ENCODE measurements around the gene PITPNC1. TPM values are rescaled to one million over a fixed set of nuclear protein-coding genes. Genes with fewer than 3 reads are reported as not detected.
A peak's percentile ranks its signal among the peaks of the same experiment; 100 is the strongest.
"Not testable (repeated sequence)": the region's sequence is repeated elsewhere in the genome, so short reads cannot be mapped to it uniquely, and the experiment has no call there.

PITPNC1 gene
- total RNA-seq, 1 experiment from 2014 or later: 10.4 TPM

GRCh38 chr17:67576471-67577115 is 199.5 kb downstream of the PITPNC1 start:
- no peak for DNase-seq (ENCODE audit: low read depth)

GRCh38 chr17:67577429-67578141 is 200.5 kb downstream of the PITPNC1 start:
- no peak for DNase-seq (ENCODE audit: low read depth)

GRCh38 chr17:67578142-67578457 is 201.0 kb downstream of the PITPNC1 start:
- DNase-seq (ENCODE audit: low read depth): no peak

GRCh38 chr17:67578679-67579405 is 201.8 kb downstream of the PITPNC1 start:
- not testable (repeated sequence) for DNase-seq (ENCODE audit: low read depth)

GRCh38 chr17:67582673-67583081 is 205.6 kb downstream of the PITPNC1 start:
- DNase-seq (ENCODE audit: low read depth): no peak

GRCh38 chr17:67585077-67585602 is 208.1 kb downstream of the PITPNC1 start:
- DNase-seq (ENCODE audit: low read depth): no peak

- DNase-seq (ENCODE audit: low read depth): no peak
These were observed 211.2 kb downstream of the PITPNC1 start for GRCh38 chr17:67588326-67588725.

- no peak for DNase-seq (ENCODE audit: low read depth)
These were observed 217.2 kb downstream of the PITPNC1 start for GRCh38 chr17:67594115-67594880.

- DNase-seq (ENCODE audit: low read depth): no peak
These were observed 223.3 kb downstream of the PITPNC1 start for GRCh38 chr17:67600408-67600807.

- peak; percentile 18 for DNase-seq (ENCODE audit: low read depth)
These were observed 224.8 kb downstream of the PITPNC1 start for GRCh38 chr17:67601897-67602296.

GRCh38 chr17:67602444-67602843 is 225.4 kb downstream of the PITPNC1 start:
- DNase-seq (ENCODE audit: low read depth): no peak

GRCh38 chr17:67602974-67603373 is 225.9 kb downstream of the PITPNC1 start:
- peak; percentile 35 for DNase-seq (ENCODE audit: low read depth)

- no peak for DNase-seq (ENCODE audit: low read depth)
These were observed 228.3 kb downstream of the PITPNC1 start for GRCh38 chr17:67605256-67605912.

- DNase-seq (ENCODE audit: low read depth): no peak
These were observed 229.4 kb downstream of the PITPNC1 start for GRCh38 chr17:67606471-67606870.

- DNase-seq (ENCODE audit: low read depth): no peak
These were observed 230.0 kb downstream of the PITPNC1 start for GRCh38 chr17:67606896-67607604.

- no peak for DNase-seq (ENCODE audit: low read depth)
These were observed 233.0 kb downstream of the PITPNC1 start for GRCh38 chr17:67610061-67610460.

GRCh38 chr17:67613961-67614360 is 236.9 kb downstream of the PITPNC1 start:
- DNase-seq (ENCODE audit: low read depth): no peak

- DNase-seq (ENCODE audit: low read depth): no peak
These were observed 238.0 kb downstream of the PITPNC1 start for GRCh38 chr17:67615011-67615561.

- DNase-seq (ENCODE audit: low read depth): no peak
These were observed 238.7 kb downstream of the PITPNC1 start for GRCh38 chr17:67615736-67616135.

- DNase-seq (ENCODE audit: low read depth): no peak
These were observed 240.3 kb downstream of the PITPNC1 start for GRCh38 chr17:67617304-67617899.
